Hypothalamus (tissue), 51 donors: ENCODE measurements around the gene TREML2.

ENCODE experiments used
- DNase-seq, 51 donors: peaks; one replicate each; lab custom pipeline; 2025; lab: John Stamatoyannopoulos, UW

Gene TREML2

DNA sequence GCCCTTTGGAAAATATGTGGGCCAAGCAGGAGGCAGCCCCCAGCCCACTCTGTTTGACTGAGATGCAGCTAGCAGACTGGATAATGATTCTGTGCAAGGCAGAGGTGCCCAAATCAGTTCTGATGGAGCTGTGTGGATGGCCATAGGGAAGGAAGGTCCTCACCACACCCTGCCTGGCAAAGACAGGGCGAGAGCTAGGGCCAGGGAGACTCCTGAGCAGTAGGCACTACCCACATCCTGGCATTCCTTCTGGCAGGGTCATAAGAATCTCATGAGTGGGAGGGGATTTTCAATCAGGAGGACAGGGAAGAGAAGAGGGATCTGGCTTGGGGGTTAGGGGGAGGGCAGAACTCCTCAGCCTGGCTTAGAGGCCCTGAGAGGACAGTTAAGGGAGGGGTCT lies 19.4 kb downstream of the TREML2 start:
- DNase-seq = no peak

- no peak for DNase-seq
Observed at GRCh38 chr6:41179163-41179562, 21.8 kb downstream of the TREML2 start.

- DNase-seq = no peak
Observed at GRCh38 chr6:41177695-41178094, 23.3 kb downstream of the TREML2 start.

GRCh38 chr6:41177287-41177686 lies 23.7 kb downstream of the TREML2 start:
- no peak for DNase-seq

DNA sequence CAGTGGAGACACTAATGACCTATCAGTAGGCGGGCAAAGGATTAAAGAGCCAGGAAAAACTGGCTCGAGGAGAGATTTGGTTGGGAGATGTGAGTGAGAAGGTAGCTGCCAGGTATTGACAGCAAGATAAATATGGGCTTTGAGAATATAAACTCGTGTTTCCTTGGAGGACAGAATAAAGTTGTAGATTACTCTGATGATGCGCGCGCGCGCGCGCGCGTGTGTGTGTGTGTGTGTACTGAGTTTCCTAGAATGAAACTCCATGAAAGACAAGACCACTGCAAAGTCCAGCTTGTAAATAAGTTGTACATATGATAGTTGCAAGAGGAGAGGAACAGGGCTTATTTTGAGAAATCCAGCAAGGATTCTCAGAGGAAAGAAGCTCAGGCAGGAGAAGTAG lies 24.8 kb downstream of the TREML2 start:
- DNase-seq = no peak

- no peak for DNase-seq
Observed at GRCh38 chr6:41175084-41175483, 25.9 kb downstream of the TREML2 start.

- no peak for DNase-seq
Observed at GRCh38 chr6:41174610-41175009, 26.3 kb downstream of the TREML2 start.

DNA sequence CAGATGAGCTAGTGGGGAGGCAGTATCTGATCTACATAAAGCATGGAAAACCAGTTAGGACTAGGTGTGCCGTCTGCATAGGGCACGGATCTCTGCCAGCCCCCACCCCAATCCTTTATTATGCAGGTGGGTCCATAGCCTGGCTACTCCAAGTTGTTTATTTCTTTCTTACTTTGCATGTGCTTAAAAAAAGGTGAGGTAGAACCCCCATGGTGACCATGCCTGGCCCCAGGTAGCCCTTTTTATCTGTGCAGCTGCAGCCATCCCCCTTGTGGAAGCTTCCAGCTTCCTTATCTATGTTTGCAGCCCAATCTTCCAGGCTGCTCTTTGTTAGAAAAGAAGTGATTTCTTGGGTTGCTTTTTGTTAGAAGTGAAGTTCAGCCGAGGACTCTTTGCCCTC lies 29.0 kb downstream of the TREML2 start:
- DNase-seq = no peak

- no peak for DNase-seq
Observed at GRCh38 chr6:41170547-41171160, 30.3 kb downstream of the TREML2 start.

DNA sequence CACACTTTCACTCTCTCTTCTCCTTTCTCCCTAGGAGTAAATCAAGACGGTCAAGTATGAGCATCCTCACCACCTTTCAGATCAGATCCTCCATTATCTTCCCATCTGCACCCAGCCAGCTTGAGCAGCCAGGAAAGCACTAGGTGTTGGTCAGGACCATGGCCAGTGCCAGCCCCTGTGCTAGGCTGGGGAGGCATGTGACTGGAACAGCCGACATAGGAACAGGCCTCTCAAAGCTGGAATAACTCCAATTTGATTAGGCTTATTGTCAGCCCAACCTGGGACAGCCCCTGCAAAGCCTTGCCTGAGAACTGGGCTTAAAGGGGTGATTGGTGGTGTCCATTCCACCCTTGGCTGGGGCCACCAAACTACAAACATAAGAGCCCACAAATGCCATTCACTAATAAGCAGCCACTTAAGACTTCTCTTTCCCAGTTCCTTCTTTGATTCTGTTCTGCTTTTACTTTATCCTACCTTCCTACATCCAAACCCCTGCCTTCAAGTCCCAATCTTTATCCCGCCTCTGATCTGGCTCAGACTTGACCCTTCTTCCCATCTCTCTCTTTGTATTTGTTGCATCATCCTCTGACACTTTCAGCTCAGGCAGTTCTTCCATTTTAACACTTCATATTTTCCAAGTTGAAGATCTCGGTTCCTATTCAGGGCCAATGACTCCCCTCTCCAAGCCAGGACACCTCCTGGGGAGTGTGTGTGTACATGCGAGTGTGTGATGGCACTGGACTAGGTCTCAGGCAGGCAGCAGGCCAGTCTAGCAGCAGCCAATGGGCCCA lies 33.6 kb downstream of the TREML2 start:
- DNase-seq = no peak

GRCh38 chr6:41164551-41165120 lies 36.3 kb downstream of the TREML2 start:
- DNase-seq = no peak

DNA sequence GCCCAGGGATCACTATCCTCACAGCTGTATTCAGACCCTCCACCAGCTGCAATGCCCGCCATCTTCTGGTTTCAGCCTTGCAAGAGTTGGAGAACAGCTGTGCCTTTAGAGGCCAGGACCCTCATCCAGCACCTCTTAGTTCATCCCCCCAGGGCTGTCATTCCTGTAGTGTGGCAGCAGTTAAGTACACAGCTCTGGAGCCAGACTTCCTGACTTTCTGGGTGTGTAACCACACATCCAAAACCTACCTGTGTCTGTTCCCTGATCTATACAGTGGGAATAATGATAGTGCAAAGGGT lies 37.6 kb downstream of the TREML2 start:
- DNase-seq = no peak

GRCh38 chr6:41162687-41163418 lies 38.1 kb downstream of the TREML2 start, which contains the start of gene TREM2:
Gene TREM2 (minus strand): TSS chr6:41163116. CDS start chr6:41163082, 34 bp downstream.
- peak in 1 of 51 donors; percentile 7 for DNase-seq

DNA sequence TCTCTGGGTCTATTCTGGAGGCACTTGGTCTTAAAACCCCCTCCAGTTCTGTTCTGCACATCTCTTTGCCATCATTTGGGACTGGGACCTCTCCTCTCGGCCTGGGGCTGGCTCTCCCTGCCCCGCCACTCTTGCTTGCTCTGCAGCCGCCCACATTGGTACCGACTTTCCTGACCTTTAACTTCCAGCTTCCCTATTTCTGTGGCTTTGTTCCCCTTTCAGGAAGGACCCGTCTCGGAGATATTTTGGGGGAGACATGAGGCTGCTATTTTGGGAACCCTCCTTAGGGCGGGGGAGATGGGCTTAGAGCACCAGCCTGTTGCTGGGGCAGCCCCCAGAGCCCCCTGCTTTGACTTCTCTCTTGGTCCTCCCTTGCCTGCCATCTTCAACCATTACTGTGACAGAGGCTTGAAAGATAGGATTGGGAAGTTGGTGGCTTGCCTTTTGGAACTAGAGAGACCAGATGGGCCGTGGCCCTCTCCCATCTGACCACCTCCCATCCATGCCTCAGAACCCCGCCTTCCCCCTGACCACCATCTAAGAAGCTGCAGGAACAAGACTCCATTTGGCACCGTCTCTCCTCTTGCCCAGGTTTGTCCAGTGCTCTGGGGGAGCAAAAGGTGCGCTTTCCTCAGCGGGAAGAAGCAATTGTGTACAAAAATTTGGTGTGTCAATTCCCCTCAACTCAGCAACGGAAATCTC lies 38.9 kb downstream of the TREML2 start:
- peak in 3 of 51 donors; percentile 7 to 29 (median 20) for DNase-seq

- no peak for DNase-seq
Observed at GRCh38 chr6:41161380-41161779, 39.6 kb downstream of the TREML2 start.

DNA sequence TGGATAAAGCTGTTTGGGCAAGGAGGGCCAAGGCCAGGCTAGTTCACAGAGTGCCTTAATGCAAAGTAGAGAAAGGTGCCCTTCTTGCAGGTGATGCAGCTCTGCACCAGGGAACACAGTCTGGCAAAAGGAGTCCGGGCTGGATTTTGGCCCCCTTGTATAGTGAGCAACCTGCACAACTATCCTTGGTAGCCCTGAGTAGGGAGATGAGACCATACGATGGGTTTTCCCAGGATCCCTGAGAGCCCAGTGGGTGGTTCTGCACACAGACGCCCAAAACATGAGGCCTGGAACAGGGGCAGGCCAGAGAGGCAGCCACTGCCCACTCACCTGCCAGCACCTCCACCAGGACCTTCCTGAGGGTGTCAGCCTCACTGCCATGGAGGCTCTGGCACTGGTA lies 40.0 kb downstream of the TREML2 start:
- no peak for DNase-seq

DNA sequence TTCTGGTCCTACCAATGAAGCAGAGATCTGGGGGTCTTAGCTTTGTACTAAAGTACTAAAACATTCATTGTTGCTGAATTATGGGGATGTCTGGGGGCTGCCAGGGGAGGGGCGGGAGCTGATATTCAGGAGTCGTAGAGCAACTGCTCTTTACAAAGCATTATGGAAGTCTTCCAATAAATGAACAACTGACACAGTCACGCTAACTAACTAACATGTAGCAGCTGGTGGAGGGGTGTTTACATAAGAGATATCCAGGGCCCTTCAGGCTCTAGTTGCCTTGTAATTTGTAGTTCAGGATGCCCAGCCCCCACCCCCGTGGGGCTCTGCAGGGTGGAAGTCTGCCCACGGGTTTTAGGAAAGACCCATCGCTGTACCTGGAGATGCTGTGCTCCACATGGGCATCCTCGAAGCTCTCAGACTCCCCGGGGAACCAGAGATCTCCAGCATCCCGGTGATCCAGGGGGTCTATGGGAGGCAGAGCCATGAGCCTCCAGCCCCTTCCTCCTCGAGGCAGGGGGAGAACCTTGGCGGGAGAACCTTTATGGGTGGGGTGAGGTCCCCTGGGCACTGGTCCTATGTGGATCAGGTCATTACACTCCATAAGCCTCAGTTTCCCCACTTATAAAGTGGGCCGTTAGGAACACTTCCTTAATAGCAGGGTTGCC lies 41.4 kb downstream of the TREML2 start:
- DNase-seq = no peak

GRCh38 chr6:41157323-41157722 lies 43.6 kb downstream of the TREML2 start:
- peak in 5 of 51 donors; percentile 12 to 26 (median 23) for DNase-seq

DNA sequence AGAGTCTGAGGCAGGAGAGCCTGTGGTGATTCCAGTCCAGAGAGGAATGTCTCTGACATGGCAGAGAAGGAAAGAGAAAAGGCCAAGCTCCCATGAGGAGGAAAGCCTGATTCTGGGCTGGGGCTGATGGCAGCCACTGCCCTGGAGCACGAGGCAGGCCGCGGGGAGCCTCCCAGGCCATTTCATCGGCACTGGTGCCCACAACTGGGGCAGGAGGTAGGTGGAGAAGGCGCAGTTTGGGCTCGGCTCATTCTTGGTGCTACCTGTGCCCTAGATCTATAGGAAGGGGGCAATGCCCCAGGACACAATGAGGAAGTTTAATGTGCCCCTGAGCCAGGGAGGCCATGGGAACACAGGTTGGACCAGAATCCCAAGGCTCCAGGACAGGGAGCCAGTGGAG lies 44.2 kb downstream of the TREML2 start:
- no peak for DNase-seq

- no peak for DNase-seq
Observed at GRCh38 chr6:41156001-41156400, 44.9 kb downstream of the TREML2 start.
